H1 (cell line): ENCODE data around the gene MYO16. TPM values are rescaled to one million over a fixed set of nuclear protein-coding genes. Genes with fewer than 3 reads are reported as not detected.

Source experiments
- CTCF ChIA-PET: fragments of 300-600 bp; sonication (Branson Sonifier 250); formaldehyde crosslinking; loops from one replicate; lab custom pipeline; 2021; ENCODE audit not compliant: partially characterized antibody; lab: Charles Lee
- POLR2A ChIA-PET: fragments of 300-600 bp; sonication (Branson Sonifier 250); formaldehyde crosslinking; loops from one replicate; lab custom pipeline; 2021; ENCODE audit warnings: inconsistent platforms; ENCODE audit not compliant: partially characterized antibody; lab: Charles Lee
- DNase-seq, 2 experiments: peaks; one replicate each; pipeline versions ENCODE4 v3.0.0 to v3.0.0-alpha.2; 2010 to 2022; ENCODE audit warnings: low spot score in 2 of 2, low read depth in 1 of 2, mixed read lengths in 1 of 2
- FAIRE-seq: peaks from 2 replicates; lab custom pipeline; 2011; peaks lifted over from hg19 to GRCh38; lab: Jason Lieb, UNC
- H2AFZ ChIP-seq: 2 replicates; pipeline ENCODE4 v1.8.1; 2012; ENCODE audit warnings: low read length, inconsistent platforms
- H2AK5ac ChIP-seq: 2 replicates; pipeline ENCODE4 v1.6.1; 2013; ENCODE audit warnings: low read depth, low read length
- H2BK120ac ChIP-seq: replicated peaks from 2 replicates; pipeline ENCODE3; 2013; ENCODE audit warnings: low read depth, low read length, inconsistent platforms
- H2BK12ac ChIP-seq: 2 replicates; pipeline ENCODE4 v1.6.1; 2013; ENCODE audit warnings: low read depth, low read length
- H2BK15ac ChIP-seq: 2 replicates; pipeline ENCODE4 v1.6.1; 2013; ENCODE audit warnings: low read length
- H2BK20ac ChIP-seq: 2 replicates; pipeline ENCODE4 v1.6.1; 2013; ENCODE audit warnings: low read length
- H2BK5ac ChIP-seq: 2 replicates; pipeline ENCODE4 v1.6.1; 2013; ENCODE audit warnings: low read depth, low read length
- H3K14ac ChIP-seq: 2 replicates; pipeline ENCODE4 v1.6.1; 2013; ENCODE audit warnings: inconsistent platforms; ENCODE audit not compliant: insufficient read length
- H3K18ac ChIP-seq: 2 replicates; pipeline ENCODE4 v1.6.1; 2013; ENCODE audit warnings: low read length; ENCODE audit errors: extremely low read depth
- H3K23ac ChIP-seq: 2 replicates; pipeline ENCODE4 v1.6.1; 2013; ENCODE audit warnings: inconsistent platforms; ENCODE audit not compliant: insufficient read length
- H3K23me2 ChIP-seq: 2 replicates; pipeline ENCODE4 v1.6.1; 2013; ENCODE audit warnings: low read depth, low read length
- H3K27ac ChIP-seq: 2 replicates; pipeline ENCODE4 v1.6.1; 2011; ENCODE audit warnings: low read depth, low read length, inconsistent platforms
- H3K27me3 ChIP-seq, 4 experiments: replicated peaks in 1 of 4; 1 replicate in 1 of 4; 2 replicates in 3 of 4; pipeline versions ENCODE4 v1.6.1 to v1.8.1; 2011 to 2013; ENCODE audit warnings: low read length in 3 of 4, mild to moderate bottlenecking in 3 of 4, inconsistent platforms in 2 of 4, mixed read lengths in 2 of 4, moderate library complexity in 1 of 4; ENCODE audit not compliant: control insufficient read depth in 3 of 4, insufficient read depth in 3 of 4; ENCODE audit errors: extremely low read depth in 1 of 4
- H3K36me3 ChIP-seq, 4 experiments: 2 replicates each; pipeline versions ENCODE4 v1.6.1 to v1.8.1; 2011 to 2013; ENCODE audit warnings: mild to moderate bottlenecking in 4 of 4, low read length in 3 of 4, moderate library complexity in 2 of 4, control low read depth in 1 of 4, inconsistent platforms in 1 of 4; ENCODE audit not compliant: insufficient read depth in 4 of 4, control insufficient read depth in 2 of 4
- H3K4ac ChIP-seq: replicated peaks from 2 replicates; pipeline ENCODE3; 2013; ENCODE audit warnings: low read length, low read depth, mixed read lengths, inconsistent platforms; ENCODE audit not compliant: insufficient read length
- H3K4me1 ChIP-seq, 4 experiments: replicated peaks in 1 of 4; 1 replicate in 1 of 4; 2 replicates in 3 of 4; pipeline versions ENCODE4 v1.6.1 to v1.8.1; 2011 to 2013; ENCODE audit warnings: low read length in 3 of 4, inconsistent platforms in 2 of 4, mixed read lengths in 1 of 4; ENCODE audit not compliant: insufficient read depth in 4 of 4, control insufficient read depth in 3 of 4
- H3K4me2 ChIP-seq, 2 experiments: 2 replicates each; pipeline versions ENCODE4 v1.6.1 to v1.8.1; 2011 to 2013; ENCODE audit warnings: low read depth in 2 of 2, low read length in 2 of 2, control low read depth in 1 of 2, inconsistent platforms in 1 of 2, mild to moderate bottlenecking in 1 of 2; ENCODE audit not compliant: insufficient read depth in 1 of 2
- H3K4me3 ChIP-seq, 4 experiments: fragments of 200-600, 300-600 bp in 1 of 4; sonication (generic), shearing (Covaris generic), sonication (Bioruptor Twin) in 1 of 4; 2 replicates each; pipeline versions ENCODE4 v1.5.1 to v1.8.1; 2011 to 2016; ENCODE audit warnings: low read length in 4 of 4, low read depth in 3 of 4, control low read depth in 2 of 4, inconsistent platforms in 2 of 4, mild to moderate bottlenecking in 2 of 4, mixed read lengths in 1 of 4, moderate library complexity in 1 of 4; ENCODE audit not compliant: insufficient read depth in 2 of 4; ENCODE audit errors: extremely low read depth in 1 of 4
- H3K56ac ChIP-seq: replicated peaks from 2 replicates; pipeline ENCODE3; 2013; ENCODE audit warnings: low read depth, mild to moderate bottlenecking, mixed read lengths, low read length, inconsistent platforms; ENCODE audit not compliant: insufficient read length
- H3K79me1 ChIP-seq: 2 replicates; pipeline ENCODE4 v1.6.1; 2013; ENCODE audit warnings: low read depth, low read length, control low read depth
- H3K79me2 ChIP-seq, 2 experiments: 2 replicates each; pipeline versions ENCODE4 v1.6.1 to v1.8.1; 2012 to 2013; ENCODE audit warnings: low read length in 2 of 2, mild to moderate bottlenecking in 2 of 2, inconsistent platforms in 1 of 2; ENCODE audit not compliant: insufficient read depth in 2 of 2, control insufficient read depth in 1 of 2
- H3K9ac ChIP-seq, 4 experiments: replicated peaks in 1 of 4; 1 replicate in 1 of 4; 2 replicates in 3 of 4; pipeline versions ENCODE4 v1.6.1 to v1.8.1; 2011 to 2013; ENCODE audit warnings: low read depth in 3 of 4, low read length in 3 of 4, control low read depth in 2 of 4, mild to moderate bottlenecking in 2 of 4, moderate library complexity in 2 of 4, inconsistent platforms in 1 of 4; ENCODE audit errors: extremely low read depth in 1 of 4
- H3K9me3 ChIP-seq, 2 experiments: 2 replicates each; pipeline versions ENCODE4 v1.6.1 to v1.8.1; 2012 to 2013; ENCODE audit warnings: mild to moderate bottlenecking in 2 of 2, moderate library complexity in 2 of 2, control low read depth in 1 of 2, inconsistent platforms in 1 of 2, low read depth in 1 of 2, low read length in 1 of 2, mixed read lengths in 1 of 2; ENCODE audit not compliant: insufficient read depth in 2 of 2
- H4K20me1 ChIP-seq, 2 experiments: replicated peaks in 1 of 2; 2 replicates each; pipeline versions ENCODE3 to v1.8.1; 2011 to 2013; ENCODE audit warnings: inconsistent platforms in 2 of 2, low read length in 2 of 2, mild to moderate bottlenecking in 1 of 2; ENCODE audit not compliant: insufficient read depth in 2 of 2, control insufficient read depth in 1 of 2
- H4K5ac ChIP-seq: 2 replicates; pipeline ENCODE4 v1.6.1; 2013; ENCODE audit warnings: low read length, low read depth, mixed read lengths, inconsistent platforms; ENCODE audit not compliant: insufficient read length
- H4K8ac ChIP-seq: 2 replicates; pipeline ENCODE4 v1.8.0; 2013; ENCODE audit warnings: mild to moderate bottlenecking, moderate library complexity, low read length, inconsistent platforms; ENCODE audit not compliant: insufficient read depth; ENCODE audit errors: extremely low read depth
- H4K91ac ChIP-seq: replicated peaks from 2 replicates; pipeline ENCODE3; 2013; ENCODE audit warnings: low read length, mixed read lengths, inconsistent platforms; ENCODE audit not compliant: insufficient read length
- CEBPB ChIP-seq: IDR thresholded peaks from 2 replicates; pipeline ENCODE4 v1.6.1; 2012; ENCODE audit warnings: low read depth, low read length
- CREB1 ChIP-seq: IDR thresholded peaks from 2 replicates; pipeline ENCODE4 v1.6.1; 2012; ENCODE audit warnings: inconsistent platforms
- EZH2 ChIP-seq: fragments of 200-600 bp; sonication (generic); IDR thresholded peaks from 2 replicates; pipeline ENCODE4 v1.7.1; 2012; ENCODE audit warnings: low read depth, mild to moderate bottlenecking, moderate library complexity, low read length, inconsistent platforms; ENCODE audit not compliant: severe bottlenecking
- HDAC2 ChIP-seq, 2 experiments: fragments of 300-600 bp in 1 of 2; sonication (generic) in 1 of 2; IDR thresholded peaks; 2 replicates each; pipeline ENCODE4 v1.6.1; 2011 to 2012; ENCODE audit warnings: low read depth in 2 of 2, low read length in 2 of 2, mild to moderate bottlenecking in 2 of 2, moderate library complexity in 2 of 2, borderline replicate concordance in 1 of 2, inconsistent platforms in 1 of 2
- NRF1 ChIP-seq: IDR thresholded peaks from 2 replicates; pipeline ENCODE4 v1.6.1; 2011; ENCODE audit warnings: mild to moderate bottlenecking, low read depth, low read length, improper control_type of control experiment
- RBBP5 ChIP-seq: IDR thresholded peaks from 2 replicates; pipeline ENCODE4 v1.7.1; 2012; ENCODE audit warnings: low read depth, mild to moderate bottlenecking, inconsistent platforms, low read length, moderate library complexity, borderline replicate concordance
- WGBS, 2 experiments: shearing (Covaris generic) in 1 of 2; methylation state at CpG; one replicate each; pipeline versions ENCODE4 v1.1.6 to v1.1.7; 2013 to 2015; ENCODE audit warnings: low lambda C conversion rate in 2 of 2, mixed read lengths in 2 of 2, inconsistent platforms in 1 of 2, low coverage in 1 of 2, missing lambda C conversion rate in 1 of 2; ENCODE audit not compliant: insufficient replicate concordance in 2 of 2, insufficient coverage in 1 of 2, insufficient read length in 1 of 2; ENCODE audit errors: extremely low coverage in 1 of 2, missing lambda C conversion rate in 1 of 2; 5-methylcytosine and 5-hydroxymethylcytosine counted together
- polyA plus RNA-seq, 7 experiments: library from polyadenylated mRNA; depleted of rRNA in 3 of 7; stranded (reverse) in 5 of 7; unstranded in 2 of 7; fragments of >200 nt in 5 of 7; fragments of 200-250 nt in 2 of 7; gene quantifications; 1 replicate in 5 of 7; 2 replicates in 1 of 7; 4 replicates in 1 of 7; pipeline versions ENCODE4 v1.2.1 to v1.2.3, GENCODE V29; 2011 to 2013; ENCODE audit warnings: missing spikeins in 2 of 7, mixed read lengths in 2 of 7
- total RNA-seq: library from RNA; stranded (reverse); fragmentation: NEBNext Ultra II Directional; extraction: Animal tissue kit (Norgen Biotek cat#: 25700); gene quantifications from 2 replicates; pipeline ENCODE4 v1.2.1, GENCODE V29; 2021

The MYO16 gene
- total and polyA plus RNA-seq, 2 of the 8 experiments (the other 6 are each of a cell fraction or from before 2014, with no cell fraction given), result 0.02 to 0.22 TPM

DNA sequence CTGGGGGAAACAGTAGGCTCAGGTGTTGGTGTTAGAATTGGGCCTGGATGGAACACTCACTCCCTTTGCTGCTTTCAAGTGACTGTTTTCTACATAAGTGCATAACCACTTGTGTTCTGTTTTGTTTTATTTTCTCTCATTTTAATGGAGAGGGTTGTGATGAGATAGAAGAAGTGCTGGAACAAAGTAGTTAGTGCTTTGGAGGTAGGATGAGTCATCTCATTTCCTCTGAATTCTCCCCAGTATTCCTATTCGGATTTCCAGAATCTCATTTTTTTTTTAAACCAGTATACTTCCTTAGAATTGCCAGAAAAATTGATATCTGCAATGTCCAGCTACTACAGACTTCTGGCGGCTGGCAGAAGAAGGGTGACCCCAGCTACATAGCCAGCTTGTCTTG, 575.9 kb downstream of the MYO16 start:
- Histone ChIP-seq H3K56ac (no peak overlapping the region), H2BK5ac (no peak overlapping the region), H3K27ac (no peak overlapping the region), H4K8ac (no peak overlapping the region), H2AK5ac (no peak overlapping the region), H2AFZ (no peak overlapping the region), H3K18ac (no peak overlapping the region), H4K5ac (no peak overlapping the region), H2BK15ac (no peak overlapping the region), H3K9ac (no peak overlapping the region), H3K4ac (no peak overlapping the region), H2BK120ac (no peak overlapping the region), H3K4me1 (peaks cover 0 to 3% (median 0%) of the 10 kb centered on the region in 4 experiments; a peak in 1 of 7 replicates), H3K36me3 (no peaks in the 10 kb centered on the region), H3K4me2 (no peak overlapping the region), H2BK12ac (no peak overlapping the region), H3K4me3 (no peak overlapping the region), H4K91ac (no peak overlapping the region), H3K27me3 (no peaks in the 10 kb centered on the region), H3K79me1 (no peaks in the 10 kb centered on the region), H3K9me3 (no peaks in the 10 kb centered on the region), H3K14ac (no peak overlapping the region), H3K23me2 (no peaks in the 10 kb centered on the region), H3K79me2 (no peaks in the 10 kb centered on the region), H3K23ac (no peak overlapping the region), H4K20me1 (no peaks in the 10 kb centered on the region), H2BK20ac (no peak overlapping the region)
- WGBS, 2 experiments, result 86% methylated on average over 2 of the region's 2 CpGs; no CpG with 5 or more reads in 1 of the 2 experiments
- ChIA-PET CTCF (interaction anchor here (1.0 to 4.3 kb wide), 2 partner anchors 9 to 70 kb away, joined by 3 to 25 read pairs; no protein-coding TSS in a partner anchor), POLR2A (no interaction called here)
- TF ChIP-seq CEBPB (no peak), NRF1 (no peak), CREB1 (no peak), RBBP5 (no peak), EZH2 (no peak), HDAC2 (IDR thresholded peaks at IDR 0.05; ENCODE audit: borderline replicate concordance in 1 of 2, low read depth in 2 of 2, low read length in 2 of 2) (no peak)
- FAIRE-seq (no peak), DNase-seq (no peak)
